Measurements from ENCODE around the gene NISCH. TPM values are rescaled to one million over a fixed set of nuclear protein-coding genes. Genes with fewer than 3 reads are reported as not detected.

NISCH gene
- polyA plus RNA-seq, 1 donor = 71.5 TPM

DNA sequence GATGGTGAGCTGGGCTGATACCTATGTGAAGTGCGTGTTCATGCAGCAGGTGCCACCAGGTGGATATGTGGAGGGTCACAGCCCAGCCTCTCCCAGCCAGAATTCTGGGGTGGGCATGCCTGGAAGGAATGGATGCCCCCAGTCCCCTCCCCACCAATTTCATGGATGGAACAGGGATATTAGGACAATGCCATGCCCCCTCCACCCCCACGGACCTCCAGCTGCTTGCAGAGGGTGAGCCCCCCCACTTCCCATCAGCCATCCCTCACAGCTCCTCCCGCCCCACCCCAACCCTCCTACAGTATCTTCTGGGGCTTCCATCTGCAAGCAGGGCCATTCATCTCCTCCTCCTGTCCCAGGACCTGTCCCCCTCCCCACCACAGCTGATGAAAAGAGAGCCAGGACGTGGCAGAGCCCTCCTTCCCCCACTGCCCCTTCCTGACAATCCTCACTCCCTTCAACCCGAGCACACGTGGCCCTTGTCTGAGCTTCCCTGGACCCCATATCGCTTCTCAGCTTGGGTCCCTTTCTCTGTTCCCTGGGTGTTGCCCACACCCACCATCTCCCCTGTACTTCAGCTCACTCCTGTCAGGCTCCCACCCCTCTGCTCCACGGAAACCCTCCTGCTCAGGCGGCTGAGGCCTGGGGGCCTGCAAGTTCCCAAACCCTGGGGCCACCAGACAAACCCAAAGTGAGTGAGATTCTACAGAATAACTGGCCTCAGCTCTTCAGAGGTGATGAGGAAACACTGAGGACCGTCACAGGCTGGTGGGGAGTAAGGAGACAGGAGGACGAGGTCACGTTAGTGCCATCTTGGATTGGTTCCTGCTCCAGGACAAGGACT is 7.7 kb upstream of the NISCH start:
- no peak for DNase-seq

DNA sequence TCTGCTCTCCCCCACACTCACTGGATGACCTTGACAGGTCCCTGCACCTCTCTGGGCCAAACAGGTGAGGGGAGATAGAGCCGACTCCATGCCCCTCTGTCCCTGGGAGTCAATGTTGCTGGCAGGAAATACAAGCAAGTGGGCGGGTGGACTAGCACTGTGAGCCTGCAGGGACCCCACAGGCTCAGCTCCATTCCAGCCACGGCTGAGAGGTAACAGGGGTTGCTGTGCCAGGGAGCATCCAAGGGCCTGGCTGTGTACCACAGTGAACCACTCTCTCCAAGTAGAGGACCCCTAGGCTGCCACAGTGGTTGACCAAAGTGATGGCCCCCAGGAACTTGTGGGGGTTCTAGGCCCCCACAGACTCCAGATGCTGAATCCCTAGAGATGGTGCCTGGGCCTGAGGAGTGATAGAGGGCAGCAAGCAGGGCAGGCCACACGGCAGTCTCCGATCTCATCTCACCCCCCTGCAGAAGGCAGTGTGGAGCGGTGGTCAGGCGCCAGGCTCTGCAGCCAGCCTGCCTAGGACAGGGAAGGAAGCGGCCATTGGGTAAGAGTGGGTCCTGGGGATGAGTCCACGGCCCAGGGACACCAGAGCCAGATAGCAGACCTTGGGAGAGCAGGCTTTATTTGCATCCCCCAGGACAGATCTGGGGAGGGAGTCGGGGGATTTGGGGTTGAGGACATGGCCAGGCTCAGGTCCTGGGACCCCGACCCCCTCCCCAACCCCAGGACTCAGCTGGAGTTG is 4.7 kb upstream of the NISCH start:
- DNase-seq = no peak

DNA sequence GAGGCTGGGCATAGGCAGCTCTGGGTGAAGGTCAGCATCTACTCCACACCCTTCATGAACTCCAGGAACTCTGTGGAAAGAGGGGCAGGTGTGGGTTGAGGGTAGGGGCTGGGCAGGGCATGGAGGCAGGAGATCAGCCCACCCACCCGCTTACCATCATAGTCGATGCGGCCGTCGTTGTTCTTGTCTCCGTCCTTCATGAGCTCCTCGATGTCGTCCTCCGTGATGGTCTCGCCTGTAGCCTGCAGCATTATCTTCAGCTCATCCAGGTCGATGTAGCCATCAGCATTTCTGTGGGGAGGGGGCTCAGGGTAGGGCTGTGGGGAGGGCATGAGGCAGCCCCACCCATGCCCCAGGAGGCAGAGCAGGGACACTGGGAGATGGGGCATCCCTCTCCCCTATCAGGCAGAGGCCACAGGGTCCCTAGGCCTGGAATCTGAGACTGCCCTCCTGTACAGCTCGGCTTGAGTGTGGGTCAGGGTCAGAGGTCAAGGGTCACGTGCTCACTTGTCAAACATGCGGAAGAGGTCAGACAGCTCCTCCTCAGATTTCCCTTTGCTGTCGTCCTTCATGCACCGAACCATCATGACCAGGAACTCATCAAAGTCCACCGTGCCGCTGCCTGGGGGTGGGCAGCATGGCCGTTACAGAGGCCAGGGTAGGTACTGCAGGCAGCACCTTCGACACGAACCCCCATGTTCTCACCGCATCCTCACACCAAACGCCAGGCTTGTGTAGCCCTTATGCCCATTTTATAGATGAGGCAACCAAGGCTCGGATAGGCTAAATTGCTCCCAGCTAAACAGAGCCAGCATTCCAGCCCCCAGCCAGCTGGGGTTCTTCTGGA is 3.9 kb upstream of the NISCH start:
- DNase-seq = no peak

DNA sequence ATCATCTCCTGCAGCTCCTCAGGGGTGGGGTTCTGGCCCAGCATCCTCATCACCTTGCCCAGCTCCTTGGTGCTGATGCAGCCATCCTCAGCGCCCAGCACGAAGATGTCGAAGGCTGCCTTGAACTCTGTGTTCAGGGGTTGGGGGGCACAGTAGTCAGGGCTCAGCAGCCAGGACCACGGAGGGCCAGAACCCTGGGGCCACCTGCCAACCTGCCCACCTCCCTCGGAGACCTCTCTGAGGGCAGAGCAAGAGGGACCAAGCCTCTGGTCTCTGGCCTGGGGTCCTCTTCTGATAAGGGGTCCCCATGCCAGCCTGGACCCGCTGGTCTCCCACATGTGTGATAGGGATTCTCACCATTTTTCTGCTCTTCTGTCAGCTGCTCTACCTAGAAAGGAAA is 3.3 kb upstream of the NISCH start:
- DNase-seq = no peak

DNA sequence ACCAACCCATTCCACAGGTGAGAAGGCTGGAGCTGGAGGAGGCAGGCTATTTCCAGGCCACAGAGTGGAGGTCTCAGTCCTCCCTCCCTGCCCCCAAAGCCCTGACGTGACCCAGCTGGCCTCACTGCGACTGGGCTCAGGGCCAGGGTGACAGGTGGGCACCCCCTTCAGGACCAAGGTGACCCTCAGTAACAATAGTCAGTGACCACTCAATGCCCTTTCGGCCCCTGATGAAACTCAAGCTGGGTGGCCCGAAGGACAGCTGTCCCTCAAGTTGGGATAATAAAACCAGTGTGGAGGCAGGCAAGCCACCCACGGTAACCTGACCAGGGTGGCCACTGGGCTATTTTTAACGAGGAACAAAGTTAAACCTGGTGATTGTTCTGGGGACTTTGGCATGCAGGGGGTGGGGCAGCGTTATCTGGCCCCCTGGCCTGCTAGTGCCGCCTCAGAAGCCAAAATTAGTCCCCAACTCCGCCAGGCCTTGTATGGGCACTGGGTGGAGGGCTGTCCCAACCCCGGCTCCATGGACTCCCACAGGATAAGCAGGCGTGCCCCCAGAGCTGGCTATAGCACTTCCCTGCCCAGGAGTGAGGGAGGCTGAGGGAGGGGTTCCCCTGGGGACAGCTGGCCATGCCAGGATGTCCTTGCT is 2.7 kb upstream of the NISCH start:
- no peak for DNase-seq

DNA sequence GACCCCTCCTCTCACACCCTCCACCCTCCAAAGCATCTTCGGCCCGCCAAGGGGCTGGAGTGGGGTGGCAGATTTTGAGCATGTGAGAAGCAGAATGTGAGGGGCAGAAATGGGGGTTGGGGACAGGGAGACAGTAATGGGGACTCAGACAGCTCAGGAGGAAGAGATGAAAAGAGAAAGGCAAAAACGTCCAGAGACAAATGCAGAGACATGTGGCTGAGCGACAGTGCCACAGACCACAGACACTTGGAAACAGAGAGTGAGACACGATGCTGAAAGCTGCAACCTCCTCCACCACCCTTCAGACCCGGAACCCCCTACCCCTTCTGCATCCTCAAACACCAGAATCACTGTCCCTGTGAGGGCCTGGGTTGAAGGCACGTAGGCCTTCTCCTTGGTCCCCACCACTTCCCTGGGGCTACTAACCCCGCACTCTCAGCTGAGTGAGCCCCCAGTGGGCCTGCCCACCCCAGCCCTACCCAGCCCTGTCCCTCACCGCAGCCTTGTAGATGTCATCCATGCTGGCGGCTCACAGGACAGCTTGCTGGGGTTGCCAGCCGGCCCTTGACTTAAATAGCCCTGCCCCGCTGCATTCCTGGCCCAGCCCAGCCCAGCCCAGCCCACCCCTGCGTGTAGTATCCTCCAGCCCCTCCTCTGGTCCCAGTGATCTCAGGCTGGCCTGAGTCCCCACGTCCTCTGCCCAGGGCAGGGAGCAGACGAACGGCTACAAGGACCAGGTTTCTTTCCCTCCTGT is 1.7 kb upstream of the NISCH start, which contains the start of gene TNNC1:
Gene TNNC1, minus strand, starts transcription at position 546 of the 754 bp plus-strand sequence. Its CDS starts 26 bp downstream, at position 520.
- no peak for DNase-seq

DNA sequence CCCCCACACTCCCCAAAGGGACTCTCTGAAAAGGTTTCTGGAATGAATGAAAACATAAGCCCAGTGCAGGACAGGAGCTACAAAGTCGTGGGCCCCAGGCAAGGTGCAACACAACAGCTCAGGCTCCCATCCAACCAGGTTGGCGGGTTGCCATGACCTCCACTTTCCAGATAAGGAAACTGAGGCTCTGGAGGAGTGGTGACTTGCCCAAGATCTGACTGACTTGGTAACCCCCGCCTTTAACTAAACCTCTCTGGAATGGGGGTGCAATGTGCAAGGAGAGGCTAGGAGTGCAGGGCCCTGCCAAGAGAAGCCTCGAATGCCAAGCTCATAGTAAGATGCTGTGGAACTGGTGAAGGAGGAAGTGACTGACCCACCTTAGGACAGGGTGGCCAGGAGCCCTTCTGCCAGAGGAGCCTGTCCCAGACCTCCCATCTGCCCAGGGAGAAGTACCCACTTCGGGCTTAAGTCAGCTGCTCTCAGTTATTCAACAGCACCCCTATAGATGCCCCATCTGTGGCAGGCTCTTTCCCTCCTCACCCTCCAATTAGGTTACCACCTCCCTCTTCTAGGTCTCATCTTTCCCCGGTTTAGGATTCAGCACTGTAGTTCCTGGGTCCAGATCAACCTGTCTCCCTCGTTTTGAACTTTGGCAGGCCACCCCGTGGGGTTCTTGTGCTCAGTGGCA is 1.0 kb upstream of the NISCH start:
- no peak for DNase-seq

DNA sequence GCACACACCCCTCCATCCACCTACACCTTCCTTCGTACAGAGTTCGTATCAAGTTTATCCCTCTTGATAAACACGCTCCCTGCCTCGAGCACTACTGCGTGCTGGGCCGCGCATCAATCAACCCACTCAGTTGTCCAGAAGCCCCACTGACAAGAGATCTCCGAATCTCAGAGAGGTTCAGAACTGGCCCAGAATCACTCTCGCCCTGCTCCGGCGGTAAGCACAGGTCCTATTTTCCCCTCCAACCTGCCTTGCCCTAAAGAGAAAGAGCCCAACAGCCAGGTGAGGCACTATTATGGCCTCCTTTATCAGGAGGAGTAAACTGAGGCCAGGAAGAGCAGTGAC is 494 bp upstream of the NISCH start:
- no peak for DNase-seq

DNA sequence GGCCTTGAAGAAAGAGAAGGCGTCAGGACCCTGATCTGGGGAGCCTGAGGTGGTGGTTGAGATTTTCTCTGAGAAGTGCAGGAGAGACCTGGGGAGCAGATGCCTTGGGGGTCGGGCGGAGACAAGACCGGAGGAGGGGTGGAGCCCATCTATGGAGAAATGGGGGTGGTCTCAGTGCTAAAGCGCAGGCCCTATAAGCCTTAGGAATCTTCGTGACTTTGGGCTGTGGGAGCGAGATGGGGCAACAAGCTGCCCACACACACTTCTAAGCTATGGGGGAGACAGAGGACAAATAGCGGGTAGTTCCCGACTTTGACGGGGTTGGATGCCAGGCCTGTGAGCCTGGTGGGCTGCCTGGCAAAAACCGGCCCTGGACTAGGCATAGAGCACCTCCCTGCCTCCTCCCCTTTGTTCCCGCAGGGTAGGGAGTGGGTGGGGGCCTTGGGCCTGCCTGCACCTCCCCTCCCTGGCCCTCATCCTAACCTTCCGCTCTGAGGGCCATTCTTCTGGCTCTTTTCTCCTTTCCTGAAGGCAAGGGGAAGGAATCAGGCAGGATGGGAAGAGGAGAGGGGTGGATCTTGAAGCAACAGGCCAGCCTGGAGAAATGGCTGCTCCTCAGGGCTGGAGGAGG is 880 bp downstream of the NISCH start:
- DNase-seq = peak; percentile 78

DNA sequence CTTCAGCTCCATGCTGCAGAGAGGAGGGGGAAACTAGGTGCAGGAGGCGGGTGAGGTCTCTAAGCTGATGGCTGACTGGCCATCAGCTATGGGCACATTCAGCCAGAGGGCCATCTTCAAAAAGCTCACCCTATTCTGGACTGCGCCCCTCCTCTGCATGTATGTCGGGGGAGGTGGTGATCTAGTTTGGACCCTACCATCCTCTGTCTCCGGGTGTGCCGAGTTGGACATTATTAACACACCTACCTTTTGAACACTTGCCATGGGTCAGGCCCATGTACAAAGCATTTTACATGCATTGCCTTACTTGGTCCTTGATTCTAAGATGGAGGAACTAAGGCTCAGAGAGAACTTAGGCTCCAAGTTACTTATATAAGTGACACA is 1.4 kb downstream of the NISCH start:
- no peak for DNase-seq

DNA sequence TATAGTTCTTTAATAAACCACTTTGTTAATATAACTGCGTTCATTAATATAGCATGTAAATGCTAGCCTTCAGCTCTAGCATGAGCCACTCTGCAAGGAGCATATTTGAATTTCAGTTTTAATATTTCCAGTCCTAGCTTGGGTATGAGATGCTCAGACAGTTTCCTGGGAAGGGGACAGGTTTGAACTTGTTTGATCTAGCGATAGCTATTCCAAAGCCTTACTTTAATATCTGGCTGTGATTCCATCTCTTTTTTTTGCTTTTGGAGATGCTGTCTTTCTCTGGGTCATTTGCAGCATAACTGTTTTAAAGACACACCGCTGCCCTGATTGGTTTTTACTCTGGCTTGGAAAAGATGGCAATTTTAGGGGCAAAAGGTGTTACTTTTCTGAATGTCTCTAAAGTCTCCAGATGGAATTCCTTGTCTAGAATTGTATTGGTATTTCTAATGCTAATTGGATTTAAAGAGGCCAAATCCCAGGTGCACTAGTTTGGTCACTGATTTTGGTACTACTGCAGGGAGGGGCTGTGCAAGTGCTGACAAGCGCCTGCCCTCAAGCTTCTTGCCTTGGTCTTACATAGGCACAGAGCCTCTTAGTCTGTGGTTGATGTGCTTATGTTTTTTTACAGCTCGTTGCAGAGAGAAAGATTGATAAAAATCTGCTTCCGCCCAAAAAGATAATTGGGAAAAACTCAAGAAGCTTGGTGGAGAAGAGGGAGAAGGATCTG is 2.8 kb downstream of the NISCH start:
- DNase-seq = no peak

DNA sequence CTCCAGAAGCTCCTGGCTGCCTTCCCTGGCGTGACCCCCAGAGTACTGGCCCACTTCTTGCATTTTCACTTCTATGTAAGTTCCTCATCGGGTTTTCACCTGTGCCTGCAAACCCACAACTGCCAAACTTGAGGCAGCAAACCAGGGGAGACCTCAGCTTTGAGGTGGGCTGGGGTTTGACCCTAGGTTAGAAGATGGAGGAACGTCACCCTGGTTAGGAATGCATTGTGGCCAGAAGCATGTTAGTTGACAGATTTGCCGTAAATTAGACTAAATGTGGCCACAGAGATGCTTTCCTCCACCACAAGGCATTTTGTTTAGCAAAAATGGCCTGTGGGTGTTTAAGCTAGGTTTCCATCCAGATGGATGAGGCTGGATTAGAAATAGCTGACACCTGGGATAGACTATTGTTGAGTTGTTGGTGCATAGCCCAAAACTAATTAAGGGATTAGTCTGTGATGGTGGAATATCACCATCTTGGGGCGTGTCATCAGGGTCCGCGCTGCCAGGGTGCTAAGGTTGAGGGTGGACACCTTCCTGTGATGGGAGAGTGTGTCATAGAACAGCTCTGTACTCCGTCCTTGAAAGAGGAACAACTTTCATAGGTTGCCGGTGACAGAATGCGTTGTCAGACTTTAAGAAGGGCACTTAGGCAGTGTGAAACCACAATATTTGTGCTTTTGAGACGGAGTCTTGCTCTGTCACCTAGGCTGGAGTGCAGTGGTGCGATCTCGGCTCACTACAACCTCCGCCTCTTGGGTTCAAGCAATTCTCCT is 3.6 kb downstream of the NISCH start:
- DNase-seq = no peak

DNA sequence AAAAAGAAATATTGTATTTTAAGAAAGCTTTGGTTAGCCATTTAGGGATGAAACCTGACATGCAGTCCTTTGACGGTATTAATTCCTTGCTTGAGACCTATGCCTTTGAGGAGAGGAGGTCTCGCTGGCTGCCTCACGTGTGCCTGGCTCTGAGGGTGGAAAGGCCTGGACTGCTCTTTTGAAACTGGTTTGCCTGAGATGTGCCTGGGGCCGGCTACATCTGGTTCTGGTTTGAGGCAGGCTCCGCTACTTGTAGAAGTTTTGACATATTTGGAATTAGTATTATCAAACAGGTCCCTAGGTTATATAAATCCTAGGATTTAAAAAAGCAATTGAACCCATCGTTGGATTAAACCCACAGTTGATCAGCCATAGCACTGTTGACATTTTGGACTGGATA is 6.5 kb downstream of the NISCH start:
- DNase-seq = no peak

DNA sequence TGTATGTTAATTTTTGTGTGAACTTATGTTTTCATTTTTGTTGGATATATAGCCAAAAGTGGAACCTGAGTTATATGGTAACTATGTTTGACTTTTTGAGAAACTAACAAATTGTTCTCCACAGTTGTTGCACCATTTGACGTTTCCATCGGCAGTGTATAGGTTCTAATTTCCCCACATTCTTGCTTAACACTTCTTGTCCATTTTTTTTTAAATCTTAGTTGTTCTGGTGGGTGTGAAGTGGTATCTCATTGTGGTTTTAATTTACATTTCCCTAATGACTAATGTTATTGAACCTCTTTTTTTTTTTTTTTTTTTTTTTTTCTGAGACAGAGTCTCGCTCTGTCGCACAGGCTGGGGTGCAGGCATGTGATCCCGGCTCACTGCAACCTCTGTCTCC is 8.0 kb downstream of the NISCH start:
- DNase-seq = no peak

DNA sequence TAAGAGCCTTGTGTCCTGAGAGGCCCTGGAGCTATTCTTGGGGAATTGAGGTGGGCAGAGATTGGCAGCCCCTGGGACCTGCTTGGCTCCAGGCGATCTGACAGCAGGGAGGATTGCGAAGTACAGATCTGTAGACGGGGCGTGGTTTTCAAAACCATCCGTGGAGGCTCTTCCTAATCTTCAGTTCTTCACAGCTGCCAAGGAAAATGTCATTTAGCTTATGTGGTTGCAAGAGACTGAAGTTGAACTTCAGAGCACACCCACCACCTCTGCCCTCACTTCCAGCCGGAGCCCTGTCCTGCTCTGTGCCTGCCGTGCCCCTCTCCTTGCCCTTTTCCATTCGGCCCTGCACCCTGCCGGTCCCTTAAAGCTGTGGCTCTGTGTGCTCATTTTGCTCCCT is 12.9 kb downstream of the NISCH start:
- DNase-seq = no peak

DNA sequence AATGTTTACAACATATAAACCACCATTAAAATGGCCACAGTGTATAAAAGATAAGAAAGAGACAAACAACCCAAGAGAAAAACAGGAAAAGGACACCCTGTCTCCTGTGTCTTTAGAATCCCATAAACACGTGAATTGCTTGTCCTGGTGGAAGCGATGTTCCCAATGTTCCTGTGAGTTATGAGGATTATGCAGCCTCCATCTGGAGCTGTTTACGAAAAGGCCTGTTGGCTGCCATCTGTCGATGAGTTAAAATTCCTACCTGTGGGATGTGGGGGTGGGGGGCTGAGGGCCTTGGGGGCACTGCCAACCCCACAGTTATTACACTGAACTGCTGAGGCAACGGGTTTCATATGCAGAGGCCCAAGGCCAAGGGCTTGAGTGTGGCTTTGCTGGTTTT is 13.6 kb downstream of the NISCH start:
- DNase-seq = no peak

DNA sequence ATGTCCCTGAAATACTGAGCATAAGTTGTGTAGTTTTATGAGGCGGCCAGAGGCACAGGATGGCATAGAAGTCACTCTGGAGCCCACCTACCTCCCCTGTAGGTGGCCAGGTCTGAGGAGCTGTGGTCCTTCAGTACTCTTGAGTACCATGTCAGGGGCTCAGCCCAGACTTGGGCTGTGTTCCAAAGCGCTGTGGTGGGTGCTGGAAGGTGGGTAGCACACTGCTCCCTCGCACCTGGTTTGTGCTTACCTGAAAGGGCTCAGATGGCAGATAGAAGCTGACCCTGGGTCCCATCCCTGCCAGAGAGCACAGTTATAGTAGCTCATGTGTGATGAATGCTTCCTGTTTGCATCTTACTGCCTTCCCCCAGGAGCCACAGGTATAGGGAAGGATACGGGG is 15.5 kb downstream of the NISCH start:
- DNase-seq = no peak

DNA sequence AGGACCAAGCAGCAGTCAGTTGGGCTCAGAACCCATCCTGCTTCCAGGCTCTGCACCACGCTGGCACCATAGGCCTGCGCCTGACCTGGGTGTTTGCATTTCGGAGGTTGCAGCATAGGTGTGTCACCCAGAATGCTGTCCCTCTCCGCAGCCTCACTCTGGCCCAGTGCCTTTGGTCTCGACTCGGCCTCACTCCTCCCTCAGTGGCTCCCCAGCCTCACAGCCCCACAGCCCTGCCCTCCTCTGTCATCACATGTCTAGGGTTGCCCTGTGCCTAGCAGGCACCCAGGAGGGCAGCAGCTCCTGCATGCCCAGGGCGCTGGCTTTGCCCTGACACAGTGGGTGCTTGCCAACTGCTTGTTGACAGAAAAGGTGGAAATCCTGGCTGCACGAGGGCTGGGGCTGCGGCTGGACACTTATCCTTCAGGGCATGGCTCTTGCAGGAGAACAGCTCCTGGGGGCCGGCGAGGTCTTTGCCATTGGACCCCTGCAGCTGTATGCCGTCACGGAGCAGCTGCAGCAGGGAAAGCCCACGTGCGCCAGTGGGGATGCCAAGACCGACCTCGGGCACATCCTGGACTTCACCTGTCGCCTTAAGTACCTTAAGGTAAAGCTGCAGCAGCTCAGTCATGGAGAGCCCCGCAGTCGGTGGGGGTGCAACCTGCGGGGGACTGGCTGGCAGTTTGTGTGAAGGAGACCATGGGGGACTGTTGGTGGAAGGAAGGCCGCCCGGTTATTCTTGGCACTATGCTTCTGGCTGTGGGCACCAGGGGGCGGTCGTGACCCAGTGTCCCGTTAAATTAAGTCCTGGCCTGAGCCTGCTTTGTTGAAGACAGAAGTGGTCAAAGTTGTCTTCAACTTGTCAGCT is 16.2 kb downstream of the NISCH start:
- peak; percentile 46 for DNase-seq

All from hindlimb muscle (tissue), 1 donor.